ENCODE results near the gene ALDH4A1. TPM values are rescaled to one million over a fixed set of nuclear protein-coding genes. Genes with fewer than 3 reads are reported as not detected.

ALDH4A1 gene
- total RNA-seq, 1 donor from 2014 or later: 16.6 TPM

GRCh38 chr1:18948913-18949685, 46.7 kb upstream of the ALDH4A1 start:
- peaks cover 38 to 77% of the 10 kb centered on the region in 2 donors for H3K4me1 ChIP-seq
- DNase-seq (ENCODE audit: low spot score in 2 of 2): peak in 1 of 2 donors; percentile 87
- intact Hi-C loops (cut with DNase I): no loop called here

GRCh38 chr1:18948048-18948912, 45.9 kb upstream of the ALDH4A1 start:
- H3K4me1 ChIP-seq: peaks cover 38 to 72% of the 10 kb centered on the region in 2 donors
- H3K4me3 ChIP-seq: peak overlapping the region in 1 of 2 donors; percentile 62
- intact Hi-C loops (cut with DNase I): no loop called here
- no peaks in the 10 kb centered on the region for H3K36me3 ChIP-seq
- peak overlapping the region; percentile 94 to 97 for H3K27ac ChIP-seq
- H3K27me3 ChIP-seq: no peaks in the 10 kb centered on the region
- DNase-seq (ENCODE audit: low spot score in 2 of 2): peak; percentile 58 to 84
- H3K9me3 ChIP-seq: no peaks in the 10 kb centered on the region
- no peak for TF ChIP-seq CTCF (IDR thresholded peaks at IDR 0.05)

More at GRCh38 chr1:18948913-18949685, 46.7 kb upstream of the ALDH4A1 start:
- H3K27ac ChIP-seq: peak overlapping the region; percentile 94 to 97
- no peaks in the 10 kb centered on the region for H3K36me3 ChIP-seq
- TF ChIP-seq CTCF (IDR thresholded peaks at IDR 0.05): peak in 2 of 3 experiments; percentile 4 to 23
- H3K4me3 ChIP-seq: peak overlapping the region; percentile 46 to 62
- no peaks in the 10 kb centered on the region for H3K27me3 ChIP-seq
- H3K9me3 ChIP-seq: no peaks in the 10 kb centered on the region

- H3K9me3 ChIP-seq: no peaks in the 10 kb centered on the region
- intact Hi-C loops (cut with DNase I): no loop called here
Observed at GRCh38 chr1:18947570-18947969, 45.2 kb upstream of the ALDH4A1 start.

GRCh38 chr1:18946550-18947381, 44.4 kb upstream of the ALDH4A1 start:
- intact Hi-C loops (cut with DNase I): no loop called here
- peaks cover 43 to 70% of the 10 kb centered on the region in 2 donors for H3K4me1 ChIP-seq

More at GRCh38 chr1:18947570-18947969, 45.2 kb upstream of the ALDH4A1 start:
- DNase-seq (ENCODE audit: low spot score in 2 of 2): no peak
- peak overlapping the region; percentile 94 to 97 for H3K27ac ChIP-seq
- H3K36me3 ChIP-seq: no peaks in the 10 kb centered on the region
- peaks cover 38 to 72% of the 10 kb centered on the region in 2 donors for H3K4me1 ChIP-seq
- TF ChIP-seq CTCF (IDR thresholded peaks at IDR 0.05): no peak
- H3K27me3 ChIP-seq: no peaks in the 10 kb centered on the region
- no peak overlapping the region for H3K4me3 ChIP-seq

More at GRCh38 chr1:18946550-18947381, 44.4 kb upstream of the ALDH4A1 start:
- no peak for DNase-seq (ENCODE audit: low spot score in 2 of 2)
- Histone ChIP-seq H3K36me3 (no peaks in the 10 kb centered on the region), H3K27ac (peak overlapping the region; percentile 94 to 97), H3K27me3 (no peaks in the 10 kb centered on the region), H3K4me3 (no peak overlapping the region), H3K9me3 (no peaks in the 10 kb centered on the region)
- TF ChIP-seq CTCF (IDR thresholded peaks at IDR 0.05): no peak

Data from ascending aorta (tissue), 2 donors.